ENCODE results near the gene NT5C3B.

Gene NT5C3B

DNA sequence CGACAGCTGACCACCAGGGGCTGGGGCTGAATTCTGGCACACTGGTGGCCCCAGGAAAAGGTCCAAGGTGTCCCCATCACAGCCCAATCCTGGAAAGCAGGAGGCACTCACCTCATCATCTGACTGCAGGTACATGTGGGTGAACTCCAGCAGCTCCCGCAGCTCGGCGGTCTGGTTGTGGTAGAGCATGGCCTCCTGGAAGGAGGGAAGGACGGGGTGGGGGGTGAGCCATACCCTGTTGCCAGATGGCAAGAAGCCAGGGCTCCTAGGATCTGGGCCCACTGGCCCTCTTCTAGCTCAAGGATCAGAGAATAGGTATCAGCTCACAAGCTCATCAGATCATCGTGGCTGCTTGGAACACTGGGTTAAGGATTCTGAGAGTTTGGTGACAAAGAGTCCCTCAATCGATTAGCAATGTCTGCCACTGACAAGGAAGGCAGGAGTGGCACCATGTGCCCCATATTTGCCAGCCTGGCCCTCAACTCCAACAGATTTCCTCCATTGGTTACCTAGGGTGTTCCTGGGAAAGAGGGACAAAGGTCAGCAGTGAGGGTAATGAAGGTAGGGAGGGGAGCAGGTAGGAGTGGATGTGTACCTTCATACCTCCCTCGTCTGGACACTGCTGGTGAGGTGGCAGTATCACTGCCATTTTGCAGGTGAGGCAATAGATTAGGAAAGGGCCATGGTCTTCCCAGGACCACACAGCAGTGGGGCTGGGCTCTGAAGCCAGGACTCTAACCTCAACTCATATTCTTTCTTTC lies 29.2 kb downstream of the NT5C3B start:
- DNase-seq = no peak

DNA sequence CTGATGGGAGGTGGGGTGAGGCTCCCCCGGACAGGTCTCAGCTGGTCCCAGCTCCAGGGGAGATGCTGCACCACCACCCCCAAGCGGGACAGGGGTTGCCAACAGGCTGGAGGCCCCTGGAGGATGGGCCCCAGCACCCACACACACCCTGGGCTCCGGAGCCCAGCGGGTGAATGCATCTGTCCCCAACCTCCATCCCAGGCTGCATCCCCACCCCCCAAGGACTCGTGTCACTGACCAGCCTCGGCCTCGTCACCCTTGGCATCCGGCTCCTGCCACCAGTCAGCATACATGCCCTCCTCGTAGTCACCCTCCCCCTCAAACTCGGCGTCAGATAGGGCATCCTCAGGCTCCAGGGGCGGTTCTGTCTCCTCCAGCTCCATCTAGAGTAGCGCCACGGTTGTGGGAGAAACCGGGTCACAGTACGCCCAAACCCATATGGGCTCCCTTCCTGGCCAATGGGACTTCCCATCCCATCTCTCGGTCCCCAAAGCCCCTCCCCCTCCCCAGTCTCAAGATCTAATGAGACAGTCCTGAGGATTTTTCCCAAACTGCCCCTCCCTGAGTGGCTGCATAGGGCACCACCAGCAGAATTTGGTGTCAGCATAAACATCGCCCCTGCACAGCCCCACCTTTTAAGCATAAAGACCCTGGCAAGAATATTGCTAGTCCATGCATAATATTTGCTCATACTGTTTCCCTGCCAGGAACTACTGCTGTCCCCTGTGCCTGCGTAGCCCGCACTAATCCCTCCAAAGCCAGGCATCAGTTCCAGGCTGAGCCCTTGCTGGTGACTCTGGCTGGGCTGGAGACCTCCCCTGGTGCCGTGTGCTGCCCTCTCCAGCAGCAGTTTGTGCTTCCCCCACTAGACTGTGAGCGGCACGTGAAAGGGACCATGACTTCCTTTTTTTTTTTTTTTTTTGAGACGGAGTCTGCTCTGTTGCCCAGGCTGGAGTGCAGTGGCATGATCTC lies 32.7 kb downstream of the NT5C3B start:
- DNase-seq = no peak

DNA sequence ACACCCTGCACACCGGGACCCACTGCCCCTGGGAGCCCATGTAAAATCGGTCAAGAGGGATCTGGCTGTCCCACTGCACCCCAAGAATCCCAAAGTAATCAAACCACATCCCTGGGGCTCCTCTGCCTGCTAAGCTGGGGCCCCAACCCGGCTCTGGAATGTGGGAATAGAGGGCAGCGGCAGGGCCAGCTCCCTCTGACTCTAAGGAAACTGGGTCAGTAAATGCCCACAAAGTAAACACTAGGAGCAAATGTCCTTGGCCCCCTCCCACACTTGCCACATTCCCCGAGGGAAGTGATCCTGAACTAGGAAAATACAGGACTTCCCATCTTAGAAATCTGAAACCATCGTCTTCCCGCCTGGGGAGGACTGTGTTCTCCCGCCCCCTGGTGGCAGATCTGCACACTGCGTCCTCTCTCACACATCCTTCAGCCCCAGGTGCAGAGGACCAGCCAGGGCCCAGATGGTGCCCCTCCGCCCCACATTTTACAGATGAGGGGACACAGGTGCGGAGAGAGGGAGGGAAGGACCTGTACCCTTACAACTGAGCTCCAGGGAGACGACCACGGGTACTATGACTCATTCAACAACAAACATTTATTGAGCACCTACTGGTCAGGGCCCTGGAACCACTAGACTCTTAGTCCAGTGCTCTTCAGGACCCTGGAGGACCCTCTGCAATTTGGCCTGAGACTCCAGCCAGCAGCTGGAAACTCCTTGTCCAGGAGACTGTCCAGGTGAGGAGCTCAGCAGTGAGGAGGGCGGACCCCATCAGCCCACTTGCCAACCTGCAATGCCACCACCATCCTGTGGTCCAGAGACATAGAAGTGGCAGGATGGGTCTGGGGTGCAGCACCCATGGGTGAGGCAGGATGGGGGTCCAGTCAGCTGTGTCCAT lies 34.4 kb downstream of the NT5C3B start:
- peak in 1 of 2 experiments; percentile 37 for DNase-seq

DNA sequence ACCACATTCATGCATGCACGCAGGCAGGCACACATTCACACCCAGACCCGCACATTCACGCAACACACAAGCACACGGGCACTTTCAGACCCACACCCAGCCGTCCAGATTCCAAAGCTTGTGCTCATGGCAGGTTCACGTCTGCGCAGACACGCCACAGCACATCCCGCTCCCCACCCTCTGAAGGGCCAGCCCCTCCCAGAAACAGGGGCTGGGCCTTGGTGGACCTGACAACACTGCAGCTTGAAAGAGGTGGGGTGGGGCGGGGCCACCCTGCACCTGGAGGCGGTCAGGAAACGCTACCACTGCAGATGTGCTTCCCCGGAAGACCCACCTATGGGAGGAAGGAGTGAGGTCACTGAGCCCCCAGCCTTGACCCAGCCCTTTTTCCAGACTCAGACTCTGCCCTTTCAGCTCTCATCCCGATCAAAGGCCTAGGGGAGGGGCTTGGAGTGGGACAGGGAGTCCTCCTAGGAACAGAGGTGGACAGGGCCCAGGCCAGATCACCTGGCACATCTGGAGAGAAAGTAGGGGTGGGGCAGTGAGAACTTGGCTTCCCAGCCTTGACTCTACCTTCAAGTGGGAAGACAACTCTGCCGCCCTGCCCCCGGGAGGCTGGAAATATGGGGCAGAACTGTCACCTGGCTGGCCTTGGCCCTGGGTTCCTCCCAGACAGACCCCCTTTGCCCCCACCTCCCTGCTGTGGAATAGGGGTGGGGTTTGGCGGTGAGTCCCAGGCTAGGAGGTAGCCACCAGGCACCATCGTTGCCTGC lies 35.2 kb downstream of the NT5C3B start:
- no peak for DNase-seq

DNA sequence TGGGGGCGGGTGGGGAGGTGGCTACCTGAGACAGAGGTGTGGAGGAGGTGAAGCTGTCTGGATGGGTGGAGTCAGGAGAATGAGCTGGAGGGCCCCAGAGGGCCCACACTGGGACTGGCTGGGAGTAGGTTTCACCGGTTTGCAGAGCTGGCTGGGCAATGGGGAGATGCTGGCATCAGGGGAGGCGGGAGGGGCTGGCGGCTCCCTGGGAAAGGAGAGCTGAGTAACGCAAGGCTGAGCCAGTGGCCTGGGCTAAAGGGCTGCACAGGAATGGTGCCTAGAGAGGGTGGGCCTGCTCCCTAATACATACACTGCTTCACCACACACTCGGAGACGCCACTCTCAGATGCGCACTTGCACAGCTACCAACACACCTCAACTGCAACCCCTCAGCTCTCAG lies 36.7 kb downstream of the NT5C3B start:
- no peak for DNase-seq

DNA sequence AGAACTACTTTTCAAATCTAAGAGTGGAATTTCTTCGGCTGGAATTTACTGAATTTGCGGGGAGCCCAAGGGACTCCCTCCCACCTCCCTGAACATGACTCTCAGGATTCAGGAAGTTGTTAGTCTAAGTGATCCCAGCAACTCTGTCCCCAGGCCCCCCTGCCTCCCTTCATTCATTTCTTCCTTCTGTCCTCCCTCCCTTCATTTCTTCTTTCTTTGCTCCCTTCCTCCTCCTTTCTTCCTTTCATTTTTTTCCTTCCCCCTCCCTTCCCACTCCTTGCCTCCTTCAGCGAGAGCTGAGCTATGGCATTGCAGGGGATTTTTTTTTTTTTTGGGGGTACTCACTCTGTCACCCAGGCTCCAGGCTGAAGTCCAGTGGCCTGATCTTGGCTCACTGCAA lies 38.7 kb downstream of the NT5C3B start:
- no peak for DNase-seq

DNA sequence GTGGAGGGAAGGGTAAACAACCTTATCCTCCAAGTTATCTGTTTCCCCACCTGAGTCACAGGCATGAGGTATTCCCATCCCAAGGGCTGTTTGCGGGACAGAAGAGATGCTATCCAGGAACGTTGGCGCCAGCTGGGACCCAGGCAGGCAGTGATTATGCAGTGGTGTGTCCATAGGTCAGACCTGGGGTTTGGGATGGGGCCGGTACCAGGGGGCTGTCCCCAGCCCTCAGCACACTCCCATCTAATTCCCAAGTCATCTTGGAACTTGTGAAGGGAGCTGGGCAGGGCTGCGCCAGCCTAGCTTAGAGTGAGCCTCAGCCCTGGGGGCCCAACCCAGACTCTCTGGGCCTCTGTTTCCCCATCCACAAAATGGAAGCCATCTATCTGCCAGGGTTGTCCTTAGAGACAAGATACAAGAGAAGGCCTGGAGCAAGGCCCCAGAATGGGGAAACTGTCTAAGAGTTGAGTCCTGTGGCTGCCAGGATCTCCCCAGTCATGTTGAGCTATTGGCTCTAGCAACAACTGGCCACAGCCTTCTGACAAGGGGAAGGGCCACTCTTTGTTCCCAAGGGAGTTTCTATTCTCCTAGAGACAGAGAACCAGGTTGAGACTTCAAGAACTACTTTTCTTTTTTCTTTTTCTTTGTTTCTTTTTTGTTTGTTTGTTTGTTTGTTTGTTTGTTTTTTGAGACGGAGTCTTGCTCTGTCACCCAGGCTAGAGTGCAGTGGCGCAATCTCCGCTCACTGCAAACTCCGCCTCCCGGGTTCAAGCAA lies 39.7 kb downstream of the NT5C3B start:
- no peak for DNase-seq

DNA sequence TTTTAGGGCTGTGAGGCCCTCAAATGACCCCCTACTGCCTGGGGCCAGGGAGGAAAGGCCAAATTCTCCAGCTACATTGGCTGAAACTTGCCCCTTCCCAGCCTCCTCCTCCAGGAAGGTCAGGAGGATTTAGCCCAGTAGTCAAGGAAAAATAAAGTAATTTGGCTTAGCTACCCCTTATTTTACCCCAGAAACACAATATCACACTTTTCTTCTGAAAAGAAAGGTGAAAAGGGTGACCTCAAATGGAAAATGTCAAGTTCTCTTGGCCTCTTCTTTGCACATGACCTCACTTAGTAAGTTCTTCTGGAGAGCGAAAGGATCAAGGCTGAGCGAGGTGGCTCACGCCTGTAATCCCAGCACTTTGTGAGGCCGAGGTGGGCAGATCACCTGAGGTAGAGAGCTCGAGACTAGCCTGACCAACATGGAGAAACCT lies 41.5 kb downstream of the NT5C3B start:
- no peak for DNase-seq

DNA sequence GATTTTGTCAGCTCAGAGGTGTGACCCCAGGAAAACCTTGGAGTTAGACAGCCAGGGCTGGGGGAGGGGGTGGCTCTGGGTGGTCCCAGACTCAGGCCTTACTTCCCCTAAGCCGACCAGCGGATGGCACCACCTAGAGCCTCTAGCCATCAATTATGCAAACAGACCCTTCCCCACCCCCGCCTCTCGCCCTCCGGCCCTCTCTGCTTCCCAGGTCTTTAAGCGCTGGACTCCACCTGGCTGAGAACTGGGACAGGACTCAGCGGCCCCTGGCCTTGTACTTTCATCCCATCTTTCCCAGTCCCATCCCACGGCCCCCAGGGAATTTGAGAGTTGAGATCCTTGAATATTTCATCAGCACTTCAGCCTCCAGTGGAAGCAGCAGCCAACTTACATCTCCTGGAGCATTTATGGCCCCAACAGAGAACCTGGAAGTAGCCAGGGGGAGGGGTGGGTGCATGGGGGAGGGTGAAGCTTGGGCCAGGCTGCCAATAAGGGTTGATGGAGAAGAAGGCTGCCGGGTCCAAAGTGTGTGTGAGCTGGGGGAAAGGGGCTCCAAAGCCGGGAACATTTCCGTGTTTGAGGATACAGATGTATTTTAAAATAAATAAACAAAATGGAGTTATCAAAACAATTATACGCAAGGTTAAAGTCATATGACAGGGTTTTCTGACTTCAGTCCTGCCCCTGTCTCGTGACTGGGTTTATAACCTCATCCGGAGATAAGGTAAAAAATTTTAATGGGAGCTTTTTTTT lies 42.1 kb downstream of the NT5C3B start:
- DNase-seq = no peak

DNA sequence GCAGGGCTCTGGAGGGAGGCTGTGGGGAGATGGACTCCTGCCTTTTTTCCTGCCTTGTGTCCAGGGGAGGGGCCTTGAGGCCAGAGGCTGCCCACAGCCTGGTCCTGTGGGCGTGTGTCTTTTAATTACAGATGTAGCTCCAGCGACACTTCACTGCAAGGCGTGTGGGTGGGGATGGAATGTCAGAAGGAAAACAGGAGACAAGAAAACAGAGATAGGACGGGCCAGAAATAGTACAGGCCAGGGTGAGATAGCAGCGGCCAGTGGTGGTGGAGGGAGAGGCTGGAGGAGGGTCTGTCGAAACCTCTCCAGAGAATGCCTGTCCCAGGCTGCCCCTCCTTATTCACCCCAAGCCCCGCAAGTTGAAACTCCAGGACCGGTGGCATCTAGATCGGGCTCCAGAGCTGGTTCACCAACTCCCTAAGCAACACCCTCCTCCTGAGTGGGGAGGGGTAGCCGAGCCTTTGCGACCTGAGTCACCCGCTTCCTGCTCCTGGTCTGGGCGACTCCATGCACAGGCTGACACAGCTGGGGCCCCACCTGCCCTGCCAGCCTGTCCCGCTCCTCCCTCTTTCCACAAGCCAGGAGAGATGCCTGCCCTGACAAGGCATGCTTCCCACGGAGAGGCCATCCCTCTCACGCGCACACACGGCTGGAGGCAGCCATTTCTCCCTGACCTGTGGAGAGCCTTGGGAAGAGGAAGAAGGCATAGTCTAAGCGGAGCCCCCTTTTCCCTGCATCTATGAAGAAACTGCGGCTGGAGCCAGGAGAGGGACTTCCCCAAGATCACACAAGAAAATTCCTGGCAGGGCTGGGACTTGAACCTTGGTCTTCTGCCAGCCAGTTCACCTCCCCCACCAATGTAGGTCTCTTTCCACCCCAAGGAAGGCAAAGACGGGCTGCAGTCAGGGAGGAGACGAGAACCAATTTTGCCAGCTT lies 42.9 kb downstream of the NT5C3B start:
- no peak for DNase-seq

DNA sequence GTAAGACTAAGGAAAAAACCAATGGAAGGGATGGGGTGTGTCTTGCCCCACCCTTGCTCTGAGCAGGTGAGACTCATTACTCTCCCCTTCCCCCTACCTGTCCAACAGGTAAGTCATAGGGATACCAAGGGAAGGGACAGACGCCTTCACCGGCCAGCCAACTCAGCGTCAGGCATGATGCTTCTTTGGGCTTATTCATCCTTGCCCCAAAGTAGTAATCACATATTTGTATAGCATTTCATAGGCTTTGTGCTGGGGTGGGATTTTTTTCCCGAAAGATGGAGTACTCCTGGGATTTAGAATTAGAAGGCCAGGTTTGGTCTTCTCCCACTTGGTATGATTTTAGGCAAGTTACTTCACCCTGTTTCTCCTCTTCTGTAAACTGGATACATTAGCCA lies 49.0 kb downstream of the NT5C3B start:
- no peak for DNase-seq

DNA sequence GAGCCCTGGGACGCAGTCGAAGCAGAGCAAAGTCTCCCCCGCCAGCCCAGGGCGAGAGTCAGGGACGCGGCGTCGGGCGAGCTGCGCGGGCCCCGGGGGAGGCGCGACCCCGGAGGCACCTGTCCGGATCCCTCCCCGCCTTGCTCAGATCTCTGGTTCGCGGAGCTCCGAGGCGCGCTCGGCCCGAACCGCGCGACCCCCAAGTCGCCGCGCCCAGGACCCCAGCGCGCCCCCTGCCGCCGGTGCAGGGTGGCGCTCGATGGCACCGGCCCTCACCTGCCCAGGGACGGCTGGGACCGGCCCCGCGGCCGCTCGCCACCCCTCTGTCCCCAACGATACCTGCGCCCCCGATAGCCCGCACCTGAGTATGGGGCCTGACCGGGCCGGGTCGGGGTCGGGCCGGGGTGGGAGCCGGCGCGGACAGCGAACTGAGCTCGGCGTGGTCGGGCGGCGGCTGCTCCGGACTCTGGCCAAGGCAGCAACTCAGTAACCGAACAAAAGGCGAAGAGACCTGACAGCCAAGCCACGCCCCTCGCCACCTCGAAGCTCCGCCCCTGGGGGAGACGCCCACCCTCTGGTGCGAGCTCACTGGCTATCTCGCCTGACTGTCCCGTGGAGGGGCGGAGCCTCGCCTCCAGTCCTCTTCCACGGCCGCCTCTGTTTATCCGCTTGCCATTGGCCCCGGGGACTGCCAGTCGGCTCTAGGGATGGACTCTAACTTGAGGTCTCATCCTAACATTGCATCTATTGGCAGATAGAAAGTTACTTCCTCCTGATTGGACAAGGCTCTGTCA lies 49.6 kb downstream of the NT5C3B start, which contains the start of gene JUP:
TSS of gene JUP (minus strand) at position 485 of the 794 bp plus-strand sequence. CDS start 14,857 bp downstream, outside the sequence.
- peak; percentile 99 to 100 for DNase-seq

DNA sequence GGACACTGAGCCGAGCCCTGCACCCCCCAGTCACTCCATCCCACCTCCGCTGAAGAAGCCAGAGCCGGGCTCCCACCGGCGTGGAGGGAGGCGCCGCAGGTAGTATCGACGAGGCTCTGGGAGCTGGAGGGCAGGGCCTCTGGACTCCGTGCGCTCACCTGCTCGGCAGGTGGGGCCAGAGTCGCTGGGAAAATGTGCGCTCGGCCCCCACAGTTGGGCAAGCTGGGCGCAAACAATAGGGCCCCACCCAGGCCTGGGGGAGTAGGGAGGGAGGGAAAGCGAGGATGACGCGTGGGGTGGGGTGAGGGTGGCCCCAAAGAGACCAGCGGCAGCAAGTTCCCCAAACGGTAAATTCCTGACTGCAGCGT lies 50.2 kb downstream of the NT5C3B start:
- DNase-seq = no peak

DNA sequence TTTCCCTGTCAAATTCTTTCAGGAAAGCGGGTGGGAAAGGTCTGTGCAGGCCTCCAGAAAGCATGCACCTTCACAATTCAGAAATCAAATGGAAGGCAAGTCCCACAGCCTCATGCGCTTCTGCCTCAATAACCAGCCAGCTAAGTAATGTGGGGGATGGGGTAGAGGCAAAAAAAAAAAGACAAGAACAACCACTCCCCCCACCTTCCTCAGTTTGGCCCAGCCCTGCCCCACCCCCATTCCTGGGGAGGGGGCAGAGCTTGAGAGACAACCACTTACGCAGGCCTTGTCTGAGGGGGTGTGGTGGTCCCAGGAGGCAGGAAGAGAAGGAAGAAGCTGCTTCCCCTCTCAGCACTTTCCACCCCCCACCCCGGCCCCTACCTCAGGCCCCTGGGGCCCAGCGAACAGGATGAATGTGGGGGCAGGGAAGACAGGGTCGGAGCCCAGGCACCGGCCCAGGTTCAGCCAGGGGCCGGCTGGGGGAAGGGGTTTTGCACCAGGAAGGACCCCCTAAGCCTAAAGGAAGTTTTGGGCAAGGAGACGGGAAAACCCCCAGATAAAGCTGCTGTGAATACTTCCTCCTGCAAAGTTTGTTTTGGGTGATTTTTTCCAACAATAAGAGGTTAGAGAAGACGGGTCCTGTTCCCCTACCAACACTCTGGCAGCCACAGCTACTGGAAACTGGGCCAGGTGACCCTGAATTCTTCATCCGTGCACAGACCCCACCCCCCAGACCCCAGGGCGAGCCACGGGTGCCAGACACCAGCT lies 50.8 kb downstream of the NT5C3B start:
- DNase-seq = no peak

DNA sequence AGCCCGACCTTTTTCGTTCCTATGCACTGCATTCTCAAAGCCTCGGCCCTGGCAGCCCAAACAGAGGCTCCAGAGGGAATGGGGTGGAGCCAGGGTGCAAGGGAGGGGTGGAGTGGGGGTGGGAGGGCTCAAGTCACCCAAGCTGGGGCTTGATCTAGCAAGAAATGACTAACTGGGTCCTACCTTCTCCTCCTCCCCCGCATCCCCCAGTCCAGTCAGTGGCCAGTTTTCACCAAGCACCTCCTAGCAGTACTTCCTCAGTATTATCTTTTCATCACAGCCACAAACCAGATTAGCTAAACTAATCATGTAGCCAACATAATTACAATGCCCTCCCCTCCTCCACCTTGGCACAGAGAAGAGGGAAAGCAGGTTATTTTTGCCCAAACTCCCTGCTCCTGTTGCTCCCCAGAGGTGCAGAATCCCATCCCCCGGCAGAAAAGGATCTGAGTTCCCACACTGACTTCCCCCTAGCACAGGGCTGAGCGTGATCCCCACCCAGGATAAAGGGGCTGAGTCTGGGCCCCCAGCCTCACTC lies 51.8 kb downstream of the NT5C3B start:
- DNase-seq = no peak

DNA sequence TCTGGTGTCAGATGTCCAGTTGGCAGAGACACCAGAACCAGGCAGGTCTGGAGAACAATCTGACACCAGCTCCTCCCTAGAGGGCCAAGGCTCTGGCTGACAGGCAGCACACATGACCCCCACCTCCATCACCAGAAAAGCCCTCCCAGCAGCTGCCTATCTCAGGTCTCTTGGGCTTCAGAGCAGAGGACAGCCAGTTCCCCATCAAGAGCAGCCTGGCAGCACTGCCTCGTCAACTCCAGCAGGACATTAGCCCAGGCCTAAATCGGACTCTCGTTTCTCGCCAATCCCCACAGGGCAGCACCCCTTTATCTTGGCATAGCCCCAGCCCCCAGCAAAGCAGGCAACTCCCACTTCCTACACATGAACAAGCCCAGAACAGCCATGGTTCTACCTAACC lies 53.9 kb downstream of the NT5C3B start:
- DNase-seq = no peak

DNA sequence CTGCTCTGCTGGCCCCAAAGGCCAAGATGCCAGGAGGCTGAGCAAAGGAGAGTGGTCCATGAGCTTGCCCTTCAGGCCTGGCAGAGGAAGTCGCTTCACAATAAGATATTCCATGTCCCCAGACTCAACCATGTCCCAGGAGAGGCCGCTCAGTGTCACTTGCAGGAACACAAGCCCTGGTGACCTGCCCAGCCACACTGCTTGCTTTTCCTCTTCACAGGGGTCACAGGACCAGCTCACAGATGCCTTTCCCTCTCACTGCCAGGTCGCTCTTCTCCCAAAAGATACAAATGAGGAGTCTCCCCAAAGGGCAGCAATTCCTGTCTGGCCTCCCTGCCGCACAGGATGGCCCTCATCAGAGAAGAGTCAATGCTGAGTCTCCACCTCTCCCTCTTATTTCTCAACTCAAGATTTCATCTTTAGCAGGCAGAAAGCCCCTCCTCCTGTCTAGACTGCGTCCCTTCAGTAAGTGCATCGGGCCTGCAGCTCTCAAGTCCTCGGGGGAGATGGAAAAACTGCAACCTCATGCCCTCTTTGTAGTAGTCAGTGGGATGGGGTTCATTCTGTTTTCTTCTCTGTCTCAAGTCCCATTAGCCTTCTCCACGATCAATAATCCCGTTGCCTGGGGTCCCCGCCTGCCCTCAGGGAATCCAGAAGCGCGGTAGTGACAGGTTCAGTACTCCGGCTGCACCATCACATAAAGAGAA lies 54.5 kb downstream of the NT5C3B start:
- DNase-seq = no peak

All from cerebellar nuclear complex (tissue), 1 donor.